ENCODE measurements around the gene MFSD8.
"Not testable (repeated sequence)": the region's sequence is repeated elsewhere in the genome, so short reads cannot be mapped to it uniquely, and the experiment has no call there.

The MFSD8 gene

GRCh38 chr4:127965062-127965802 is at the start of gene MFSD8, which contains the start of gene ABHD18:
TSS of gene MFSD8 (minus strand) at chr4:127965173. CDS start at chr4:127965133, 40 bp downstream.
TSS of gene ABHD18 (plus strand) at chr4:127965406. CDS start at chr4:127982956, 17,550 bp downstream.
- peak; percentile 98 for DNase-seq

GRCh38 chr4:128009428-128009827 is 44.5 kb upstream of the MFSD8 start:
- DNase-seq = no peak

- DNase-seq = no peak
These were observed 41.6 kb upstream of the MFSD8 start for GRCh38 chr4:128006592-128006991.

GRCh38 chr4:127997534-127998388 is 32.8 kb upstream of the MFSD8 start:
- no peak for DNase-seq

- not testable (repeated sequence) for DNase-seq
These were observed 31.5 kb upstream of the MFSD8 start for GRCh38 chr4:127996521-127996920.

- no peak for DNase-seq
These were observed 30.8 kb upstream of the MFSD8 start for GRCh38 chr4:127995776-127996175.

- no peak for DNase-seq
These were observed 28.2 kb upstream of the MFSD8 start for GRCh38 chr4:127993151-127993550.

- DNase-seq = no peak
These were observed 23.7 kb upstream of the MFSD8 start for GRCh38 chr4:127988638-127989037.

- DNase-seq = no peak
These were observed 21.0 kb upstream of the MFSD8 start for GRCh38 chr4:127985989-127986388.

GRCh38 chr4:127982445-127982844 is 17.5 kb upstream of the MFSD8 start:
- no peak for DNase-seq

- no peak for DNase-seq
These were observed 14.0 kb upstream of the MFSD8 start for GRCh38 chr4:127978930-127979329.

- DNase-seq = no peak
These were observed 10.3 kb upstream of the MFSD8 start for GRCh38 chr4:127975121-127975770.

- DNase-seq = not testable (repeated sequence)
These were observed 6.0 kb upstream of the MFSD8 start for GRCh38 chr4:127970925-127971324.

GRCh38 chr4:127968586-127968985 is 3.6 kb upstream of the MFSD8 start:
- no peak for DNase-seq

GRCh38 chr4:127967141-127967775 is 2.3 kb upstream of the MFSD8 start:
- no peak for DNase-seq

- DNase-seq = peak; percentile 63
These were observed 816 bp upstream of the MFSD8 start for GRCh38 chr4:127965803-127966175.

GRCh38 chr4:127964426-127965061 is 429 bp downstream of the MFSD8 start:
- DNase-seq = not testable (repeated sequence)

GRCh38 chr4:127963633-127964398 is 1.2 kb downstream of the MFSD8 start:
- not testable (repeated sequence) for DNase-seq

- no peak for DNase-seq
These were observed 5.2 kb downstream of the MFSD8 start for GRCh38 chr4:127959794-127960193.

GRCh38 chr4:127957105-127957504 is 7.9 kb downstream of the MFSD8 start:
- no peak for DNase-seq

GRCh38 chr4:127936974-127937373 is 28.0 kb downstream of the MFSD8 start:
- no peak for DNase-seq

GRCh38 chr4:127931836-127932235 is 33.1 kb downstream of the MFSD8 start:
- not testable (repeated sequence) for DNase-seq
